Caco-2 (cell line): ENCODE measurements around the gene FNBP1. TPM values are rescaled to one million over a fixed set of nuclear protein-coding genes. Genes with fewer than 3 reads are reported as not detected.

ENCODE experiments used
- BruUV-seq: library from RNA; stranded (reverse); fragments of 400-500 nt; replicated peaks from 2 replicates; lab custom pipeline; 2021; lab: Mats Ljungman, UMichigan
- CTCF ChIA-PET: fragments of 300-600 bp; sonication (Branson Sonifier 250); formaldehyde crosslinking; loops from one replicate; lab custom pipeline; 2022; ENCODE audit warnings: antibody characterized with exemption; lab: Charles Lee
- POLR2A ChIA-PET: fragments of 300-600 bp; sonication (Branson Sonifier 250); formaldehyde crosslinking; loops from one replicate; lab custom pipeline; 2022; ENCODE audit warnings: antibody characterized with exemption; lab: Charles Lee
- DNase-seq, 2 experiments: peaks; one replicate each; pipeline versions ENCODE4 v3.0.0 to v3.0.0-alpha.2; 2020 to 2022
- H3K27me3 ChIP-seq: replicated peaks from 2 replicates; pipeline ENCODE4 v1.6.0; 2011; ENCODE audit warnings: low read length; ENCODE audit not compliant: control insufficient read depth, insufficient read depth
- H3K36me3 ChIP-seq: 2 replicates; pipeline ENCODE4 v1.5.1; 2011; ENCODE audit warnings: low read length; ENCODE audit not compliant: control insufficient read depth, insufficient read depth
- H3K4me1 ChIP-seq: fragments of 250-450 bp; sonication (Bioruptor Pico); 2 replicates; pipeline ENCODE4 v1.5.1; 2020; ENCODE audit warnings: mild to moderate bottlenecking
- H3K4me3 ChIP-seq: 2 replicates; pipeline ENCODE4 v1.5.1; 2011; ENCODE audit warnings: low read depth, mild to moderate bottlenecking, control low read depth, low read length
- H3K9me3 ChIP-seq: fragments of 250-450 bp; sonication (Bioruptor Pico); 2 replicates; pipeline ENCODE4 v1.5.1; 2020; ENCODE audit warnings: mild to moderate bottlenecking, moderate library complexity
- H3K27ac Mint-ChIP-seq: one replicate; pipeline ENCODE4 v1.8.0; 2022; ENCODE audit warnings: mixed read lengths; ENCODE audit not compliant: unreplicated experiment
- H3K27me3 Mint-ChIP-seq: one replicate; pipeline ENCODE4 v1.8.0; 2022; ENCODE audit warnings: mixed read lengths; ENCODE audit not compliant: insufficient read depth, unreplicated experiment
- H3K36me3 Mint-ChIP-seq: one replicate; pipeline ENCODE4 v1.8.0; 2022; ENCODE audit warnings: mild to moderate bottlenecking, mixed read lengths; ENCODE audit not compliant: insufficient read depth, unreplicated experiment
- H3K4me1 Mint-ChIP-seq: one replicate; pipeline ENCODE4 v1.8.0; 2022; ENCODE audit warnings: low read depth, mixed read lengths; ENCODE audit not compliant: unreplicated experiment
- H3K4me3 Mint-ChIP-seq: one replicate; pipeline ENCODE4 v1.8.0; 2022; ENCODE audit warnings: mild to moderate bottlenecking, moderate library complexity, mixed read lengths; ENCODE audit not compliant: unreplicated experiment
- H3K9me3 Mint-ChIP-seq: one replicate; pipeline ENCODE4 v1.8.0; 2022; ENCODE audit warnings: mixed read lengths; ENCODE audit not compliant: unreplicated experiment
- intact Hi-C: fragments of 100-400 bp; cut with micrococcal nuclease; formaldehyde crosslinking; loops from one replicate; pipeline ENCODE4 v1.10.0; 2022; ENCODE audit not compliant: unreplicated experiment
- total RNA-seq: library from RNA; stranded (reverse); gene quantifications from 2 replicates; pipeline ENCODE4 v1.2.3, GENCODE V29; 2022
- TF ChIP-seq, protein P1 (sequence below), 2 experiments: fragments of 200-600 bp in 1 of 2; IDR thresholded peaks; 1 replicate in 1 of 2; 2 replicates in 1 of 2; pipeline versions ENCODE4 v1.5.1 to v1.8.0; 2011 to 2022; ENCODE audit warnings: antibody characterized with exemption in 1 of 2, control low read depth in 1 of 2, inconsistent platforms in 1 of 2, low read depth in 1 of 2, low read length in 1 of 2, mild to moderate bottlenecking in 1 of 2, moderate library complexity in 1 of 2; ENCODE audit not compliant: insufficient read depth in 1 of 2, severe bottlenecking in 1 of 2, unreplicated experiment in 1 of 2

The FNBP1 gene
- total RNA-seq, 1 experiment from 2014 or later: 33.2 TPM

- Mint-ChIP-seq H3K36me3 (peaks cover 15% of the 10 kb centered on the region), H3K27ac (peak overlapping the region; percentile 70), H3K4me1 (peaks cover 10% of the 10 kb centered on the region), H3K9me3 (no peaks in the 10 kb centered on the region), H3K4me3 (peak overlapping the region; percentile 73), H3K27me3 (no peaks in the 10 kb centered on the region)
- POLR2A ChIA-PET: no interaction called here
- BruUV-seq: no TSS peak
- intact Hi-C loops: loop anchor here (1.0 to 10.0 kb wide), 4 partner anchors 155 to 360 kb away; partner anchors contain the start of gene GPR107
- Histone ChIP-seq H3K36me3 (peaks cover 3% of the 10 kb centered on the region; the same call in 1 of the 2 replicates), H3K4me3 (peak overlapping the region; percentile 23; the same call in 1 of the 2 replicates), H3K27me3 (no peaks in the 10 kb centered on the region), H3K9me3 (no peaks in the 10 kb centered on the region), H3K4me1 (peaks cover 18% of the 10 kb centered on the region)
- CTCF ChIA-PET: interaction anchor here (0.6 kb wide), 3 partner anchors 41 to 240 kb away, joined by 3 read pairs; no protein-coding TSS in a partner anchor
- DNase-seq: peak in 1 of 2 experiments; percentile 40
- TF ChIP-seq, protein P1, sequence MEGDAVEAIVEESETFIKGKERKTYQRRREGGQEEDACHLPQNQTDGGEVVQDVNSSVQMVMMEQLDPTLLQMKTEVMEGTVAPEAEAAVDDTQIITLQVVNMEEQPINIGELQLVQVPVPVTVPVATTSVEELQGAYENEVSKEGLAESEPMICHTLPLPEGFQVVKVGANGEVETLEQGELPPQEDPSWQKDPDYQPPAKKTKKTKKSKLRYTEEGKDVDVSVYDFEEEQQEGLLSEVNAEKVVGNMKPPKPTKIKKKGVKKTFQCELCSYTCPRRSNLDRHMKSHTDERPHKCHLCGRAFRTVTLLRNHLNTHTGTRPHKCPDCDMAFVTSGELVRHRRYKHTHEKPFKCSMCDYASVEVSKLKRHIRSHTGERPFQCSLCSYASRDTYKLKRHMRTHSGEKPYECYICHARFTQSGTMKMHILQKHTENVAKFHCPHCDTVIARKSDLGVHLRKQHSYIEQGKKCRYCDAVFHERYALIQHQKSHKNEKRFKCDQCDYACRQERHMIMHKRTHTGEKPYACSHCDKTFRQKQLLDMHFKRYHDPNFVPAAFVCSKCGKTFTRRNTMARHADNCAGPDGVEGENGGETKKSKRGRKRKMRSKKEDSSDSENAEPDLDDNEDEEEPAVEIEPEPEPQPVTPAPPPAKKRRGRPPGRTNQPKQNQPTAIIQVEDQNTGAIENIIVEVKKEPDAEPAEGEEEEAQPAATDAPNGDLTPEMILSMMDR (IDR thresholded peaks at IDR 0.05; ENCODE audit: insufficient read depth in 1 of 2, low read depth in 1 of 2, low read length in 1 of 2, severe bottlenecking in 1 of 2, unreplicated experiment in 1 of 2): peak in 1 of 2 experiments; percentile 14
Observed at GRCh38 chr9:129885018-129885669, 157.8 kb downstream of the FNBP1 start.

GRCh38 chr9:129884220-129885017 is 158.6 kb downstream of the FNBP1 start:
- TF ChIP-seq, protein P1 (IDR thresholded peaks at IDR 0.05; ENCODE audit: insufficient read depth in 1 of 2, low read depth in 1 of 2, low read length in 1 of 2, severe bottlenecking in 1 of 2, unreplicated experiment in 1 of 2): no peak
- Mint-ChIP-seq H3K9me3 (no peaks in the 10 kb centered on the region), H3K27me3 (no peaks in the 10 kb centered on the region), H3K36me3 (peaks cover 15% of the 10 kb centered on the region), H3K27ac (peak overlapping the region; percentile 70), H3K4me1 (peaks cover 10% of the 10 kb centered on the region), H3K4me3 (peak overlapping the region; percentile 73)
- H3K27me3 ChIP-seq: no peaks in the 10 kb centered on the region
- peaks cover 3% of the 10 kb centered on the region; the same call in 1 of the 2 replicates for H3K36me3 ChIP-seq
- ChIA-PET CTCF (interaction anchor here (0.6 kb wide), 3 partner anchors 40 to 241 kb away, joined by 3 read pairs; no protein-coding TSS in a partner anchor), POLR2A (no interaction called here)
- intact Hi-C loops: loop anchor here (1.0 to 10.0 kb wide), 5 partner anchors 156 to 360 kb away; partner anchors contain the start of gene GPR107
- H3K4me1 ChIP-seq: peaks cover 18% of the 10 kb centered on the region
- peak overlapping the region; percentile 10; the same call in 1 of the 2 replicates for H3K4me3 ChIP-seq
- no TSS peak for BruUV-seq
- H3K9me3 ChIP-seq: no peaks in the 10 kb centered on the region
- peak; percentile 89 to 90 for DNase-seq
